ENCODE results near the gene HEPH.
"Not testable (repeated sequence)": the region's sequence is repeated elsewhere in the genome, so short reads cannot be mapped to it uniquely, and the experiment has no call there.

The HEPH gene

DNA sequence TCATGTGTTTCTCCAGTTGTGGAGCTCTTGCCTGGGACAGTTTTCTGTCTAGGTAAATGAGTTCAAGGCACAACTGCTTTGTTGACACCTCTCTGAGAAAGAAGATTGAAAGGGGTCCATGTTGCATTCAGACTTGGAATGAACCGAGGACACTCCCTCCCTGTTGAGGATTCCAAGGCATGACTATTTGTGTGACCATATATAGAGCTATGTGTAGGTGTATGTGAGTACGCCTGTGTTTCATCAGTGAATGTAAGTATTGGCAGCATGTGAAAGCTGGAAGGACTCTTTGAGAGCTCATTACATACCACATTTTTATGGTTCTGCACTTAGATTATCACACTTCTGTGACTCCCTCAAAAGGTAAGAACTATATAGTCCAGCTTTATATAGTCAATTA is 3.4 kb downstream of the HEPH start:
- Mint-ChIP-seq H3K4me3 (no peak overlapping the region), H3K4me1 (ENCODE audit: low read depth) (no peaks in the 10 kb centered on the region), H3K27me3 (no peaks in the 10 kb centered on the region), H3K36me3 (ENCODE audit: low read depth) (no peaks in the 10 kb centered on the region), H3K9me3 (no peaks in the 10 kb centered on the region), H3K27ac (no peak overlapping the region)

DNA sequence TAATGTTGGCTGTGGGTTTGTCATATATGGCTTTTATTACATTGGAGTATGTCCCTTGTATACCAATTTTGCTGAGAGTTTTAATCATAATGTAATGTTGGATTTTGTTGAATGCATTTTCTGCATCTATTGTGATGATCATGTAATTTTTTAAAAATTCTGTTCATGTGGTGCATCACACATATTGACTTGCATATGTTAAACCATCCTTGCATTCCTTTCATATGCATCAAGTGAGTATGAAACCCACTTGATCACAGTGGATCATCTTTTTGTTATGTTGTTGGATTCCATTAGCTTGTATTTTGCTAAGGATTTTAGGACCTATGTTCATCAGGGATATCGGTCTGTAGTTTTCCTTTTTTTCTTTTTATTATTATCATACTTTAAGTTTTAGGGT is 12.1 kb downstream of the HEPH start:
- Mint-ChIP-seq H3K9me3 (peaks cover 11% of the 10 kb centered on the region), H3K27me3 (no peaks in the 10 kb centered on the region), H3K36me3 (ENCODE audit: low read depth) (no peaks in the 10 kb centered on the region), H3K4me3 (no peak overlapping the region), H3K4me1 (ENCODE audit: low read depth) (no peaks in the 10 kb centered on the region), H3K27ac (no peak overlapping the region)

GRCh38 chrX:66191563-66191962 is 27.5 kb downstream of the HEPH start:
- H3K9me3 Mint-ChIP-seq: no peaks in the 10 kb centered on the region
- no peak overlapping the region for H3K27ac Mint-ChIP-seq
- H3K36me3 Mint-ChIP-seq (ENCODE audit: low read depth): no peaks in the 10 kb centered on the region
- H3K27me3 Mint-ChIP-seq: no peaks in the 10 kb centered on the region
- H3K4me3 Mint-ChIP-seq: no peak overlapping the region
- H3K4me1 Mint-ChIP-seq (ENCODE audit: low read depth): peaks cover 4% of the 10 kb centered on the region

- Mint-ChIP-seq H3K27me3 (no peaks in the 10 kb centered on the region), H3K36me3 (ENCODE audit: low read depth) (no peaks in the 10 kb centered on the region), H3K4me1 (ENCODE audit: low read depth) (peaks cover 4% of the 10 kb centered on the region), H3K9me3 (no peaks in the 10 kb centered on the region), H3K4me3 (no peak overlapping the region), H3K27ac (no peak overlapping the region)
These were observed 29.8 kb downstream of the HEPH start for GRCh38 chrX:66193821-66194220.

- Mint-ChIP-seq H3K27ac (no peak overlapping the region), H3K4me1 (ENCODE audit: low read depth) (peaks cover 22% of the 10 kb centered on the region), H3K9me3 (no peaks in the 10 kb centered on the region), H3K27me3 (no peaks in the 10 kb centered on the region), H3K36me3 (ENCODE audit: low read depth) (no peaks in the 10 kb centered on the region), H3K4me3 (no peak overlapping the region)
These were observed 36.1 kb downstream of the HEPH start for GRCh38 chrX:66200050-66200664.

- H3K27me3 Mint-ChIP-seq: no peaks in the 10 kb centered on the region
- H3K9me3 Mint-ChIP-seq: no peaks in the 10 kb centered on the region
- no peak overlapping the region for H3K27ac Mint-ChIP-seq
These were observed 37.1 kb downstream of the HEPH start for GRCh38 chrX:66200855-66201795.

DNA sequence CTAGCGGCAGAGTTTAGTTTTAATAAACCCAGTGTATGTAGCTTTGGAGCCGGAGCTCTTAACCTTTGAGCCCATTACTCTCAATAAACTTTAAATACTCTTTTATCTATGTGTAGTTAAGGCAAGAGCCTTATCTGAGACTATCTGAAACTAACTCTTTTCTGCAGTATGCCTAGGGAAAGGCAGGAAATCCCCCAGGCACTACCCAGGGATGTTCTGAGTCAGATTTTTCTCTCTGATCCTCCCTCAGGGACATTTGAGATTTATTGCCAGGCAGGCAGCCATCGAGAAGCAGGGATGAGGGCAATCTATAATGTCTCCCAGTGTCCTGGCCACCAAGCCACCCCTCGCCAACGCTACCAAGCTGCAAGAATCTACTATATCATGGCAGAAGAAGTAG is 39.1 kb downstream of the HEPH start:
- H3K9me3 Mint-ChIP-seq: no peaks in the 10 kb centered on the region
- H3K4me1 Mint-ChIP-seq (ENCODE audit: low read depth): peaks cover 22% of the 10 kb centered on the region
- no peaks in the 10 kb centered on the region for H3K36me3 Mint-ChIP-seq (ENCODE audit: low read depth)
- H3K27ac Mint-ChIP-seq: no peak overlapping the region
- H3K4me3 Mint-ChIP-seq: no peak overlapping the region
- H3K27me3 Mint-ChIP-seq: no peaks in the 10 kb centered on the region

More at GRCh38 chrX:66200855-66201795, 37.1 kb downstream of the HEPH start:
- Mint-ChIP-seq H3K4me1 (ENCODE audit: low read depth) (peaks cover 22% of the 10 kb centered on the region), H3K4me3 (no peak overlapping the region), H3K36me3 (ENCODE audit: low read depth) (no peaks in the 10 kb centered on the region)

GRCh38 chrX:66221856-66222255 is 57.8 kb downstream of the HEPH start:
- H3K36me3 Mint-ChIP-seq (ENCODE audit: low read depth): no peaks in the 10 kb centered on the region
- H3K4me1 Mint-ChIP-seq (ENCODE audit: low read depth): no peaks in the 10 kb centered on the region
- no peak overlapping the region for H3K4me3 Mint-ChIP-seq
- no peaks in the 10 kb centered on the region for H3K9me3 Mint-ChIP-seq
- no peak overlapping the region for H3K27ac Mint-ChIP-seq
- H3K27me3 Mint-ChIP-seq: no peaks in the 10 kb centered on the region

- Mint-ChIP-seq H3K9me3 (peaks cover 6% of the 10 kb centered on the region), H3K4me1 (ENCODE audit: low read depth) (no peaks in the 10 kb centered on the region), H3K4me3 (no peak overlapping the region), H3K36me3 (ENCODE audit: low read depth) (no peaks in the 10 kb centered on the region), H3K27ac (no peak overlapping the region), H3K27me3 (no peaks in the 10 kb centered on the region)
These were observed 68.2 kb downstream of the HEPH start for GRCh38 chrX:66232296-66232695.

DNA sequence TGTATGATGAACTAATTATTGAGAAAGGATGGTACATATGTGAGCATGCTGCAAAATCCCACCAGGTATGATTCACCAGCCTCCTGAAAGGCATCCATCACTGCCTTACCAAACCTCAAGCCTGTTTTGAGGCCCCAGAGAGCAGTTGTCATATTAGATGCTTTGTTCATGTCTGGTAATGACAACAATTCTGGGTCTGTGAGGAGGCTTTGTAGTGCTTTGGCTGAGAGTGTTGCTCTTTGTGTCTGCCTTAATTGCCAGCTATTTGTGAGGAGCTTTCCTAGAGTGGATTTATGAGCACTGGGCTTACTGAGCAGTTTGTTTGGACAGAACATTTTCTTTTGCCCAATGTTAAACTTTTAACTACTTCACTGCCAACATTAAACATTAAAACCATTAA is 69.2 kb downstream of the HEPH start:
- H3K9me3 Mint-ChIP-seq: peaks cover 6% of the 10 kb centered on the region
- H3K4me1 Mint-ChIP-seq (ENCODE audit: low read depth): no peaks in the 10 kb centered on the region
- H3K27me3 Mint-ChIP-seq: no peaks in the 10 kb centered on the region
- H3K36me3 Mint-ChIP-seq (ENCODE audit: low read depth): no peaks in the 10 kb centered on the region
- no peak overlapping the region for H3K27ac Mint-ChIP-seq
- H3K4me3 Mint-ChIP-seq: no peak overlapping the region

GRCh38 chrX:66233904-66234303 is 69.9 kb downstream of the HEPH start:
- not testable (repeated sequence) for H3K36me3 Mint-ChIP-seq (ENCODE audit: low read depth); H3K4me1 Mint-ChIP-seq (ENCODE audit: low read depth); H3K27me3 Mint-ChIP-seq; H3K9me3 Mint-ChIP-seq; H3K27ac Mint-ChIP-seq; H3K4me3 Mint-ChIP-seq

DNA sequence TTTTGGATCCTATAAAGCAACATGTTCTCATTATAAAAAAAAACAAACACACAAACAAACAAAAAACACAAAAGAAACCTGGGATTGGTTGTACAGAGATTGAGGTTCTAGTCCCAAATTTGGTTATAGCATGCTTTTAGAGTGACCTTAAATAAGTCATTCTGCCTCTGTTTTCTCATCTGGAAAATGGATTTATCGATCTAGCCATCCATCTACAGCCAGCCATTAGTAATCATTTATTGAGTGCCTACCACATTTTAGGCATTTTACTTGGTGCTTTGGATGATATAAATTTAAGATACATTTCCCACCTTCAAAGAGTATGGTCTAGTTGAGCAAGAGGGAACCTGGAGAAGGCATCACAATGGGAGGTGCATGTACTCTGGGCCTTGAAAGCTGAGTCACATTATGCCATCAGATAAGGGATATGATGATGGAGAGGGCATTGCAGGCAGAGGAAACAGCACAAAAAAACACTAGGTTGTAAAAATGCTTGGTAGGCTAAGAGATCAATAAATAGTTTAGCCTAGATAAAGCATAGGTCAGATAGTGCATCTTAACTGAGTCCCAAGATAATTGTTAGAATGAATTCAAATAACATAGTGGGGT is 91.4 kb downstream of the HEPH start:
- Mint-ChIP-seq H3K27me3 (no peaks in the 10 kb centered on the region), H3K9me3 (peaks cover 9% of the 10 kb centered on the region), H3K4me3 (no peak overlapping the region), H3K36me3 (ENCODE audit: low read depth) (no peaks in the 10 kb centered on the region), H3K27ac (no peak overlapping the region), H3K4me1 (ENCODE audit: low read depth) (no peaks in the 10 kb centered on the region)

GRCh38 chrX:66262807-66263206 is 98.8 kb downstream of the HEPH start:
- no peak overlapping the region for H3K4me3 Mint-ChIP-seq
- H3K27ac Mint-ChIP-seq: no peak overlapping the region
- H3K27me3 Mint-ChIP-seq: no peaks in the 10 kb centered on the region
- no peaks in the 10 kb centered on the region for H3K4me1 Mint-ChIP-seq (ENCODE audit: low read depth)
- no peaks in the 10 kb centered on the region for H3K36me3 Mint-ChIP-seq (ENCODE audit: low read depth)
- H3K9me3 Mint-ChIP-seq: no peaks in the 10 kb centered on the region
